Astrocyte (in vitro differentiated cells and primary cell): ENCODE data around the gene LLPH. TPM values are rescaled to one million over a fixed set of nuclear protein-coding genes. Genes with fewer than 3 reads are reported as not detected.

Experiments
- DNase-seq: peaks from one replicate; pipeline ENCODE4 v3.0.0-alpha.2; 2010; ENCODE audit warnings: low read depth
- FAIRE-seq: peaks from 2 replicates; lab custom pipeline; 2011; peaks lifted over from hg19 to GRCh38; lab: Jason Lieb, UNC
- H2AFZ ChIP-seq: 2 replicates; pipeline ENCODE4 v1.6.0; 2012; ENCODE audit warnings: low read depth, low read length, inconsistent platforms
- H3K27ac ChIP-seq: 2 replicates; pipeline ENCODE4 v1.5.1; 2011; ENCODE audit warnings: low read depth, low read length, inconsistent platforms
- H3K27me3 ChIP-seq: 2 replicates; pipeline ENCODE4 v1.6.0; 2011; ENCODE audit warnings: low read length, inconsistent platforms; ENCODE audit not compliant: insufficient read depth
- H3K36me3 ChIP-seq: 2 replicates; pipeline ENCODE4 v1.5.1; 2011; ENCODE audit warnings: low read length, inconsistent platforms; ENCODE audit not compliant: insufficient read depth
- H3K4me1 ChIP-seq: 2 replicates; pipeline ENCODE4 v1.5.1; 2011; ENCODE audit warnings: low read length, inconsistent platforms; ENCODE audit not compliant: insufficient read depth
- H3K4me2 ChIP-seq: 2 replicates; pipeline ENCODE4 v1.6.0; 2012; ENCODE audit warnings: low read length, inconsistent platforms
- H3K4me3 ChIP-seq: 2 replicates; pipeline ENCODE4 v1.5.1; 2011; ENCODE audit warnings: low read depth, mild to moderate bottlenecking, low read length, inconsistent platforms; ENCODE audit not compliant: insufficient read depth
- H3K79me2 ChIP-seq: 2 replicates; pipeline ENCODE4 v1.6.0; 2012; ENCODE audit warnings: mild to moderate bottlenecking, low read length, inconsistent platforms; ENCODE audit not compliant: insufficient read depth
- H3K9ac ChIP-seq: 2 replicates; pipeline ENCODE4 v1.6.0; 2012; ENCODE audit warnings: mild to moderate bottlenecking, low read length, inconsistent platforms
- H3K9me3 ChIP-seq: 2 replicates; pipeline ENCODE4 v1.5.1; 2012; ENCODE audit warnings: low read depth, mild to moderate bottlenecking, low read length, inconsistent platforms; ENCODE audit not compliant: insufficient read depth
- H4K20me1 ChIP-seq: 2 replicates; pipeline ENCODE4 v1.6.0; 2012; ENCODE audit warnings: low read length, inconsistent platforms; ENCODE audit not compliant: insufficient read depth
- H3K27ac Mint-ChIP-seq: one replicate; pipeline ENCODE4 v1.8.0; 2021; ENCODE audit warnings: mild to moderate bottlenecking, mixed read lengths; ENCODE audit not compliant: unreplicated experiment
- H3K27me3 Mint-ChIP-seq: one replicate; pipeline ENCODE4 v1.8.0; 2021; ENCODE audit warnings: low read depth, mixed read lengths; ENCODE audit not compliant: unreplicated experiment
- H3K36me3 Mint-ChIP-seq: one replicate; pipeline ENCODE4 v1.8.0; 2021; ENCODE audit warnings: low read depth, mixed read lengths; ENCODE audit not compliant: unreplicated experiment
- H3K4me1 Mint-ChIP-seq: one replicate; pipeline ENCODE4 v1.8.0; 2021; ENCODE audit warnings: low read depth, mixed read lengths; ENCODE audit not compliant: unreplicated experiment
- H3K4me3 Mint-ChIP-seq: one replicate; pipeline ENCODE4 v1.8.0; 2021; ENCODE audit warnings: mild to moderate bottlenecking, moderate library complexity, mixed read lengths; ENCODE audit not compliant: unreplicated experiment
- H3K9me3 Mint-ChIP-seq: one replicate; pipeline ENCODE4 v1.8.0; 2021; ENCODE audit warnings: mild to moderate bottlenecking, mixed read lengths; ENCODE audit not compliant: unreplicated experiment
- CTCF ChIP-seq: IDR thresholded peaks from 2 replicates; pipeline ENCODE4 v1.5.1; 2011; ENCODE audit warnings: low read depth, mild to moderate bottlenecking, inconsistent platforms, low read length, moderate library complexity; ENCODE audit not compliant: insufficient read depth
- EZH2 ChIP-seq: IDR thresholded peaks from 2 replicates; pipeline ENCODE4 v1.6.1; 2012; ENCODE audit warnings: mild to moderate bottlenecking, low read length, inconsistent platforms; ENCODE audit not compliant: insufficient read depth
- total RNA-seq: library from RNA; stranded (reverse); gene quantifications from 2 replicates; pipeline ENCODE4 v1.2.1, GENCODE V29; 2021

Gene LLPH
- total RNA-seq, 1 donor from 2014 or later = 37.3 TPM

GRCh38 chr12:66082744-66083143 lies 47.8 kb downstream of the LLPH start:
- Histone ChIP-seq H3K9ac (no peak overlapping the region), H3K4me1 (peaks cover 3% of the 10 kb centered on the region), H3K4me3 (no peak overlapping the region), H2AFZ (no peak overlapping the region), H4K20me1 (no peaks in the 10 kb centered on the region), H3K79me2 (no peaks in the 10 kb centered on the region), H3K9me3 (no peaks in the 10 kb centered on the region), H3K36me3 (no peaks in the 10 kb centered on the region), H3K27ac (no peak overlapping the region), H3K27me3 (peaks cover 3% of the 10 kb centered on the region), H3K4me2 (no peak overlapping the region)
- Mint-ChIP-seq H3K4me3 (no peak overlapping the region), H3K36me3 (no peaks in the 10 kb centered on the region), H3K9me3 (peaks cover 3% of the 10 kb centered on the region), H3K27me3 (no peaks in the 10 kb centered on the region), H3K4me1 (peaks cover 11% of the 10 kb centered on the region), H3K27ac (no peak overlapping the region)
- no peak for FAIRE-seq
- DNase-seq = no peak
- TF ChIP-seq CTCF = no peak
- TF ChIP-seq EZH2 = no peak

- peaks cover 3% of the 10 kb centered on the region for H3K27me3 ChIP-seq
- H4K20me1 ChIP-seq = no peaks in the 10 kb centered on the region
- no peaks in the 10 kb centered on the region for H3K79me2 ChIP-seq
- H3K9ac ChIP-seq = no peak overlapping the region
- H3K4me1 Mint-ChIP-seq = no peaks in the 10 kb centered on the region
- DNase-seq (no peak), FAIRE-seq (no peak)
- H3K4me3 ChIP-seq = no peak overlapping the region
- H3K27me3 Mint-ChIP-seq = no peaks in the 10 kb centered on the region
- no peaks in the 10 kb centered on the region for H3K4me1 ChIP-seq
- TF ChIP-seq CTCF = no peak
- no peak for TF ChIP-seq EZH2
- no peaks in the 10 kb centered on the region for H3K36me3 Mint-ChIP-seq
- peaks cover 3% of the 10 kb centered on the region for H3K9me3 Mint-ChIP-seq
- no peak overlapping the region for H3K4me2 ChIP-seq
- H3K4me3 Mint-ChIP-seq = no peak overlapping the region
- no peak overlapping the region for H3K27ac Mint-ChIP-seq
- no peak overlapping the region for H2AFZ ChIP-seq
- no peak overlapping the region for H3K27ac ChIP-seq
- no peaks in the 10 kb centered on the region for H3K36me3 ChIP-seq
- no peaks in the 10 kb centered on the region for H3K9me3 ChIP-seq
Observed at GRCh38 chr12:66080791-66081190, 49.8 kb downstream of the LLPH start.

- Mint-ChIP-seq H3K4me3 (no peak overlapping the region), H3K27me3 (no peaks in the 10 kb centered on the region), H3K27ac (no peak overlapping the region), H3K9me3 (no peaks in the 10 kb centered on the region), H3K4me1 (peaks cover 4% of the 10 kb centered on the region), H3K36me3 (no peaks in the 10 kb centered on the region)
- Histone ChIP-seq H3K4me3 (no peak overlapping the region), H3K9ac (no peak overlapping the region), H3K9me3 (no peaks in the 10 kb centered on the region), H3K36me3 (no peaks in the 10 kb centered on the region), H3K27me3 (peaks cover 3% of the 10 kb centered on the region), H3K4me2 (no peak overlapping the region), H2AFZ (no peak overlapping the region), H4K20me1 (no peaks in the 10 kb centered on the region), H3K4me1 (no peaks in the 10 kb centered on the region), H3K27ac (no peak overlapping the region), H3K79me2 (no peaks in the 10 kb centered on the region)
- no peak for TF ChIP-seq EZH2
- TF ChIP-seq CTCF = no peak
- no peak for FAIRE-seq
- no peak for DNase-seq
Observed at GRCh38 chr12:66077542-66077941, 53.0 kb downstream of the LLPH start.
